CD1c-positive myeloid dendritic cell (primary cell): Measurements from ENCODE around the gene ATRN.
"Not testable (repeated sequence)": the region's sequence is repeated elsewhere in the genome, so short reads cannot be mapped to it uniquely, and the experiment has no call there.

Experiments used
- DNase-seq: peaks from one replicate; pipeline ENCODE4 v3.0.0-alpha.2; 2016; ENCODE audit errors: extremely low spot score

The ATRN gene

GRCh38 chr20:3470627-3471396, at the start of gene ATRN:
TSS of gene ATRN (plus strand) at chr20:3471018. CDS start at chr20:3471108, 90 bp downstream.
- peak; percentile 96 for DNase-seq

GRCh38 chr20:3421985-3422384, 48.8 kb upstream of the ATRN start:
- no peak for DNase-seq

- DNase-seq = no peak
Observed at GRCh38 chr20:3423126-3423525, 47.7 kb upstream of the ATRN start.

- DNase-seq = not testable (repeated sequence)
Observed at GRCh38 chr20:3426766-3427165, 44.1 kb upstream of the ATRN start.

- DNase-seq = peak; percentile 72
Observed at GRCh38 chr20:3430376-3431069, 40.3 kb upstream of the ATRN start.

DNA sequence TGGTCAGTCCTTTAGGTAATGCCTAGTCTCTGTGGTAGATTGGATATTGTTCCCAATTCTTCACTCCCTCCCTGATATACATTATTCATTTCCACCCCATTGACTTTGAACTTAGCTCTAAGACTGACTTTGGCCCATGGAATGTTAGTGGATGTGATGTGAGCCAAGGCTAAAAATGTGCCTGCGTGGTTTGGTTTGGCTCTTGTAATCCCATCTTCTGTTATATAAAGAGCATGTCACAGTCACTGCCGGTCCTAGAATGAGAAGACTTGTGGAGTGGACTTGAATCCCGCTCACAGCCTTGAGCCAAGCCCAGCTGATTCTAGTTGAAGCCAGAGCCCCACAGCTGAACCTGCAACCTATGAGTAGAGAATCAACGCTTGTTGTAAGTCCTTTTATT, 39.7 kb upstream of the ATRN start:
- DNase-seq = no peak

GRCh38 chr20:3432844-3433243, 38.0 kb upstream of the ATRN start:
- DNase-seq = no peak

DNA sequence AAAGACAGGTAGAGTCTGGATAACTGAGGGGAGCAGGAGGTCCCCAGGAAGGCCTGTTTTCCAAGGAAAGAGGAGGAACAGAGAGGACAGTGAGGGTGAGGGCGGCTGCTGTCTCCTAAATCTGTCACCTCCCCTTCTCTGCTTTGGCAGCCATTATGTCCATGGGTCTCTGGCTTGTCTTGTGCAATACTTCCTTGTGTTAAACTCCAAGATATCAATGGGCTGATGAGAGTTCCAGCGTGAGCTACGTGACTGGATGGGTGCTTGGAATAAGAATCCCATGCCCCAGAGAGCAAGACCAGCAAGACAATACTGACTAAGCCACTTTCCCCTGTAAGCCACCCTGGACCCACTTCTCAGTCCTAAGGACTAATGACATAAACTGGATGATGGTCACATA, 37.1 kb upstream of the ATRN start:
- no peak for DNase-seq

DNA sequence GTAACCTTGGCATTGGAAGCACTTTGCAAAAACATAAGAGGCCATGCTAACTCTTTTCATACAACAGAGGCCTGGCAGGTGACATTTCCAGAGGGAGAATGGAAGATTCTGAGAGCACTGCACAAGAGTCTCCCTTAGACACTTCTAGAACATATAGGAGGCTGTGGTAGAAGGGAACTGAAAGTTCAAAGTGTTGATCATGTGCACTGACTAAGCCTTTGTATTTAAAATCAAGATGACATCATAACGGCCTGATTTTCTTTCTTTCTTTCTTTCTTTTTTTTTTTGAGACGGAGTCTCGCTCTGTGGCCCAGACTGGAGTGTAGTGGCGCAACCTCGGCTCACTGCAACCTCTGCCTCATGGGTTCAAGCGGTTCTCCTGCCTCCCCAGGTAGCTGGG, 36.6 kb upstream of the ATRN start:
- DNase-seq = peak; percentile 69

DNA sequence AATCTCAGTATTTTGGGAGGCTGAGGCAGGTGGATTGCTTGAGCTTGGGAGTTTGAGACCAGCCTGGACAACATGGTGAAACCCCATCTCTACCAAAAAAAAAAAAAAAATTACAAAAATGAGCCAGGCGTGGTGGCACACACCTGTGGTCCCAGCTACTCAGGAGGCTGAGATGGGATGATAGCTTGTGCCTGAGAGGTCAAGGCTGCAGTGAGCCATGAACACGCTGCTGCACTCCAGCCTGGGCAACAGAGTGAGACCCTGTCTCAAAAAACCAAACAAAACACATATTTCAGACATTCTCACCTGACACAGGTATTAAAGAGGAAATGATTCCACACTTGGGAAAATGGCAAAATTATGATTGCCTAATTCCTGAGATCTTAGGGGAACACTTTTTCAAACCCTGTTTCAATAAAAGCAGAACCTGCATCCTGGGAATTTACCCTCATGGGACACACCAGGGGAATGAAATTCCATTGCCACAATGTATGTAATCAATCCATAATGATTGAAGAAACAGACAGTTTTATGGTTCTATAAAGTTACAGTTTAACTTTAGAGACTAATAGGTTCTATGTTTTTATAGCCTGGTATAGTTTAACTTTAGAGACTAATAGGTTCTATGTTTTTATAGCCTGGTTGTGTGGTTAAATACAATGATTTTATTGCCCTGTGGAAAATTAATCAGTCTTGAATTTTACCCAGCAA, 33.8 kb upstream of the ATRN start:
- no peak for DNase-seq

GRCh38 chr20:3446779-3447178, 24.0 kb upstream of the ATRN start:
- no peak for DNase-seq

GRCh38 chr20:3447321-3447720, 23.5 kb upstream of the ATRN start:
- DNase-seq = no peak

DNA sequence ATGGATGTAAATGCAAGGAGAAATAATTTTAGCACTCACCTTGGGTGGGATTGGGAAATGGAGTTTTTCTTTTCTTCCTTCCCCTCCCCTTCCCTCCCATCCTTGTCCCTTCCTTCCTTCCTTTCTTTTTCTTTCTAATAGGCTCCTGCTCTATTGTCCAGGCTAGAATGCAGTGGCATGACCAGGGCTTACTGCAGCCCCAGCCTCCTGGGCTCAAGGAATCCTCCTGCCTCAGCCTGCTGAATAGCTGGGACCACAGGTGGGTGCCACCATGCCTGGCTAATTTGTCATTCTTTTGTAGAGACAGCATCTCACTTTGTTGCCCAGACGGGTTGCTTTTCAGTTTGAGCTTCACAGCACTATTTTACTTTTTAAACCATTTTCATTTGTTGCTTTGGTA, 21.5 kb upstream of the ATRN start:
- no peak for DNase-seq

GRCh38 chr20:3452136-3452535, 18.7 kb upstream of the ATRN start:
- DNase-seq = no peak

GRCh38 chr20:3452690-3453089, 18.1 kb upstream of the ATRN start:
- no peak for DNase-seq

DNA sequence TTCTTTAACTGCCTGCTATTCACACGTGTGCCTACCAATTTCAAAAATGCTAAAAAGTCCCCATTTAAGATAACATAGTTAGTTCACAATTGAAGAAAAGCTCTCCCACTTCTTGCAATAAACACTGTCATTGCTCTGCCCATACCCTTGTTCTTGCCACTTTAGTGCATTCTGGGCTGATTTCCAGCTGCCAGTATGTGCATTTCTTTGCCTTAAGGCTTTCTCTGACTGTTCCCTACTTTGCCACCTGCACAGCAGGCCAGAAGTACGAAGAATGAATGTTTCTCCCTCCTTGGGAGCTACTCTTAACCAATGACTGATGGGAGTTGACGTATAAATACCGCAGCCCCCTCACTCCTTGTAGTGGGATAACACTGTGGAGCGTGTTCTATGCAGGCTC, 16.0 kb upstream of the ATRN start:
- DNase-seq = no peak

DNA sequence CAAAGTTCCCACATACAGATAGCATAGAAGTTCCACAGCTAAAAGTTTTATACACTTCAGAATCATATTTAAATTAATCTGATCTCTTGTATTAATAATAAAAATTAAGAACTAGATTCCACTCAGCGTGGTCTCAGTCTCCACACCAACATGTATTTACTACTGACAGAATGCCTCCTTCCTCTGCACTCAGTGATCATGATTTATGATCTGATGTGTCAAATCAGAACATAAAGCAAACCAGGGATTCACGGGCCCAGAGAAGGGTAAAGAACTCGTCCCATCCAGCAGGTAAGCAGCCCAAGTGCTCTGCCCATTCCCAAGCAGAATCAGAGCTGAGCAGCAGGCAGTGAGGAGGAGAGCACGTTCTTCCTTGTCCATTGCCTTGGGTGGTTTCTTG, 14.2 kb upstream of the ATRN start:
- DNase-seq = no peak

DNA sequence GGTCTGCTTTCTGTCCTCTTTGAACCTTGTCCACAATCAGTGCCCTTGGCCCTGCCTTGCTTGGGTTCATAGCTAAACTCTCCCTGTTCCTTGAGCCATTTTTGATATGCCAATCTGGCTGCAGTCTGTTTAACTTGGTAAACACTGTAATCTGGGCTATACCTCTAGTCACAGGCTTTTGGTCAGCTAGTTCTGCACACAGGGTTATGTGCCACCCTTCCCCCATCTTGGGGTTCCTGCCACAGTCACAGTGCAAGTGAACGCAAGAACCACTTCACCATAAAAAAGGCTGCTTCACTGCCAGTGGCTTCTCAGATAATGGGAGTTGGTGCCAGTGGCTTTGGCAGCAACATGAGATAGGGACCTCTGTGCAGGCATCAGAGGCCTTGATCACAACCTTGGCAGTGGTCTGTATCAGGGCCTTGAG, 10.9 kb upstream of the ATRN start:
- DNase-seq = no peak

DNA sequence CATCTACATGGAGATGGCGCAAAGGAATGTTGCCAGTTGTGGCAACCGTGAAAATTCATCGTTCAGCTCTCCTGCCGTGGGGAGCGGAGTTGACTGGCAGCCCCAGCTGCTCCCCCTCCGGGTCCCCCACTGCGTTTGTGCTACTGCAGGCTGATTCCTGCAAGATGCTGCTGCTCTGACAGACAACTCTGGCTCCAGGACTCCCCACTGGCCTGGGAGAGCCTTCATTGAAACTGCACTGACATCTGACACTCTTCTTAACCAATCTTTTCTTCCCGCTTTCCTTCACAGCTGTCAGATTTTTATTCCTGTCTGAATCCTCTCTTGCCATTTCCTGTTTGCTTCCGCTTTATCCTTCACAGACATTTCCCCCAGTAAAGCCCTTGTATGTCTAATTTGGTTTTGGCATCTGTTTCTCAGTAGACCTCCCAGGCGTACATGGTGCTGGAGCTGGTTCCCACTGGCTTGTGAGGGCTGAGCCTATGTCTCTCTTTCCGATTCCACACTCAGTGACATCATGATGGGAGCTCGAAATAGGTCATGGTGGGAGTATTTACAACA, 9.5 kb upstream of the ATRN start:
- no peak for DNase-seq

- no peak for DNase-seq
Observed at GRCh38 chr20:3461911-3462677, 8.7 kb upstream of the ATRN start.

GRCh38 chr20:3464166-3464565, 6.7 kb upstream of the ATRN start:
- no peak for DNase-seq

GRCh38 chr20:3465301-3465700, 5.5 kb upstream of the ATRN start:
- no peak for DNase-seq
